ENCODE data around the gene TMEM190.

TMEM190 gene

GRCh38 chr19:55424518-55424917 lies 47.9 kb downstream of the TMEM190 start:
- no peak for DNase-seq

- no peak for DNase-seq
These were observed 49.4 kb downstream of the TMEM190 start for GRCh38 chr19:55426042-55426441.

All from CD4-positive, alpha-beta T cell treated with Interleukin-21 for 1 hour (primary cell).